ENCODE measurements around the gene ATP10A.

DNA sequence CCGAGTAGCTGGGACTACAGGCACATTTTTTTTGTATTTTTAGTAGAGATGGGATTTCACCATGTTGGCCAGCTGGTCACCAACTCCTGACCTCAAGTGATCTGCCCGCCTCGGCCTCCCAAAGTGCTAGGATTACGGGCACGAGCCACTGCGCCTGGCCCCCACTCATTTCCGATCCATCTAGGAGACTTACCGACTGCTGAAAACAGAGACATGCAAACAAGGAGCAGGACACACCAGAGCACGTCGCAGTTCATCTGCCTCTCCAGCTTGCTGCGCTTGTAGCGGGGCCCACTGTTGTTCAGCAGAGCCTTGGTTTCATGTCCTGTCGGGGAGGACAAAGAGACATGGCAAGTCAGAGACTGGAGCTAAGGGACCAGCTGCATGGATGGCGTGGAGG is 137.4 kb downstream of the ATP10A start:
- TF ChIP-seq, protein P1, sequence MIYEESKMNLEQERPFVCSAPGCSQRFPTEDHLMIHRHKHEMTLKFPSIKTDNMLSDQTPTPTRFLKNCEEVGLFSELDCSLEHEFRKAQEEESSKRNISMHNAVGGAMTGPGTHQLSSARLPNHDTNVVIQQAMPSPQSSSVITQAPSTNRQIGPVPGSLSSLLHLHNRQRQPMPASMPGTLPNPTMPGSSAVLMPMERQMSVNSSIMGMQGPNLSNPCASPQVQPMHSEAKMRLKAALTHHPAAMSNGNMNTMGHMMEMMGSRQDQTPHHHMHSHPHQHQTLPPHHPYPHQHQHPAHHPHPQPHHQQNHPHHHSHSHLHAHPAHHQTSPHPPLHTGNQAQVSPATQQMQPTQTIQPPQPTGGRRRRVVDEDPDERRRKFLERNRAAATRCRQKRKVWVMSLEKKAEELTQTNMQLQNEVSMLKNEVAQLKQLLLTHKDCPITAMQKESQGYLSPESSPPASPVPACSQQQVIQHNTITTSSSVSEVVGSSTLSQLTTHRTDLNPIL (CRISPR knock-in tag; IDR thresholded peaks at IDR 0.05; ENCODE audit: low read depth): no peak
- TF ChIP-seq, protein P2, sequence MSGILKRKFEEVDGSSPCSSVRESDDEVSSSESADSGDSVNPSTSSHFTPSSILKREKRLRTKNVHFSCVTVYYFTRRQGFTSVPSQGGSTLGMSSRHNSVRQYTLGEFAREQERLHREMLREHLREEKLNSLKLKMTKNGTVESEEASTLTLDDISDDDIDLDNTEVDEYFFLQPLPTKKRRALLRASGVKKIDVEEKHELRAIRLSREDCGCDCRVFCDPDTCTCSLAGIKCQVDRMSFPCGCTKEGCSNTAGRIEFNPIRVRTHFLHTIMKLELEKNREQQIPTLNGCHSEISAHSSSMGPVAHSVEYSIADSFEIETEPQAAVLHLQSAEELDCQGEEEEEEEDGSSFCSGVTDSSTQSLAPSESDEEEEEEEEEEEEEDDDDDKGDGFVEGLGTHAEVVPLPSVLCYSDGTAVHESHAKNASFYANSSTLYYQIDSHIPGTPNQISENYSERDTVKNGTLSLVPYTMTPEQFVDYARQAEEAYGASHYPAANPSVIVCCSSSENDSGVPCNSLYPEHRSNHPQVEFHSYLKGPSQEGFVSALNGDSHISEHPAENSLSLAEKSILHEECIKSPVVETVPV (CRISPR knock-in tag; IDR thresholded peaks at IDR 0.05): no peak
- TF ChIP-seq TCF4 (CRISPR knock-in tag; IDR thresholded peaks at IDR 0.05; ENCODE audit: borderline replicate concordance): no peak
- TF ChIP-seq ZFP30 (CRISPR knock-in tag; IDR thresholded peaks at IDR 0.05): no peak
- TF ChIP-seq ZNF8 (CRISPR knock-in tag; IDR thresholded peaks at IDR 0.05): no peak
- no peak for TF ChIP-seq TSHZ2 (CRISPR knock-in tag; IDR thresholded peaks at IDR 0.05)
- no peak for TF ChIP-seq ZC3H10 (CRISPR knock-in tag; IDR thresholded peaks at IDR 0.05)
- no peak for TF ChIP-seq BACH2 (CRISPR knock-in tag; IDR thresholded peaks at IDR 0.05; ENCODE audit: borderline replicate concordance)
- TF ChIP-seq SNAI2 (CRISPR knock-in tag; IDR thresholded peaks at IDR 0.05): no peak
- no peak for TF ChIP-seq OSR1 (CRISPR knock-in tag; IDR thresholded peaks at IDR 0.05)
- no peak for TF ChIP-seq ZNF565 (CRISPR knock-in tag; conservative IDR thresholded peaks at IDR 0.05; ENCODE audit: low read depth)
- no peak for TF ChIP-seq ZFP3 (CRISPR knock-in tag; IDR thresholded peaks at IDR 0.05)
